ENCODE data around the gene NR2F2. TPM values are rescaled to one million over a fixed set of nuclear protein-coding genes. Genes with fewer than 3 reads are reported as not detected.

NR2F2 gene
- polyA plus RNA-seq, 1 of the 3 experiments (the other 2 are of a cell fraction), result 3.9 TPM

DNA sequence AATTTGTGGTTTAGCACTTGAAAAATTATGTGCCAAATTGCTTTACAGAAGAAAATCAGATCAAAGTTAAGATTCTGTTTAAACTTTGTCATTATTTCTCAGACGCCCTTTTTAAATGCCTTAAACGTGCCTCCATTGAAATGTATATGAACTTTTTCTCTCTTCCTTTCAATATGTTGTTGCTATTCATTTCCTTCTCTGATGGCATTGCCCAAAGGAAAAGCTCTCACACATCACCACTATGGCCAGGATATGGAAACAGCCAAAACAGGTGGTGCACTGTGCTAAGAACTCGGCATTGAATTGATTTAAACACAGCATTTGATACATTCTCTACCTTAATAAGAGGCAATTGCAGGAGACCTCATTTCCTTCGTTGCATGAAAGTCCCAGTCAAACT lies 35.7 kb upstream of the NR2F2 start (continued):
- TF ChIP-seq FOXM1 (IDR thresholded peaks at IDR 0.05; ENCODE audit: low read depth) (no peak), IRF3 (IDR thresholded peaks at IDR 0.05; ENCODE audit: low read depth, low read length) (no peak), TEAD4 (IDR thresholded peaks at IDR 0.05; ENCODE audit: borderline replicate concordance, insufficient read depth) (no peak), RAD21 (IDR thresholded peaks at IDR 0.05; ENCODE audit: low read length) (no peak), RXRA (IDR thresholded peaks at IDR 0.05; ENCODE audit: borderline replicate concordance, low read depth) (no peak), SMC3 (IDR thresholded peaks at IDR 0.05; ENCODE audit: low read depth, low read length) (no peak), MEF2A (IDR thresholded peaks at IDR 0.05; ENCODE audit: borderline replicate concordance, low read depth) (no peak), USF1 (IDR thresholded peaks at IDR 0.05; ENCODE audit: borderline replicate concordance, low read depth) (no peak), PBX3 (IDR thresholded peaks at IDR 0.05) (no peak), GABPA (IDR thresholded peaks at IDR 0.05; ENCODE audit: low read depth) (no peak)
- TF ChIP-seq, protein P1, sequence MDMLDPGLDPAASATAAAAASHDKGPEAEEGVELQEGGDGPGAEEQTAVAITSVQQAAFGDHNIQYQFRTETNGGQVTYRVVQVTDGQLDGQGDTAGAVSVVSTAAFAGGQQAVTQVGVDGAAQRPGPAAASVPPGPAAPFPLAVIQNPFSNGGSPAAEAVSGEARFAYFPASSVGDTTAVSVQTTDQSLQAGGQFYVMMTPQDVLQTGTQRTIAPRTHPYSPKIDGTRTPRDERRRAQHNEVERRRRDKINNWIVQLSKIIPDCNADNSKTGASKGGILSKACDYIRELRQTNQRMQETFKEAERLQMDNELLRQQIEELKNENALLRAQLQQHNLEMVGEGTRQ (IDR thresholded peaks at IDR 0.05; ENCODE audit: borderline replicate concordance, low read depth, low read length), result no peak
- TF ChIP-seq, protein P2, sequence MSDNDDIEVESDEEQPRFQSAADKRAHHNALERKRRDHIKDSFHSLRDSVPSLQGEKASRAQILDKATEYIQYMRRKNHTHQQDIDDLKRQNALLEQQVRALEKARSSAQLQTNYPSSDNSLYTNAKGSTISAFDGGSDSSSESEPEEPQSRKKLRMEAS (IDR thresholded peaks at IDR 0.05; ENCODE audit: low read depth), result no peak

DNA sequence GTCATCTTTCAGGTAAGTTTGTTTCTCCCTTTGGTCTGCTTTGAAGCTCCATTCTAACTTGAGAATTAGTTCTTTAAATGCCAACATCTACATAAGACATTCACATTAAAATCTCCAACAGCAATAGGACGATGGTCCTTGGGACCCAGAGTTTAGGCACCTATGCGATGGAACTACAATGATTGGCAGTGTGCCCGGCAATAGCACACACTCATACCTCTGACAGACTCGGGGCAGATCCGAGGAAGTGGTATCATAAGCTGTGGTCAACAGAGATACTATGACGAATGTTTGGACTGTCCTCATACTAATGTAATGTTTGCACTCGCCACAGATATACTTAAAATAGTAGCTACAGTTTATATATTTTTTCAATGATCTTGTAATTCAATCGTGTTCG lies 34.2 kb upstream of the NR2F2 start:
- CTCF ChIA-PET, result interaction anchor here (1.6 kb wide), 1 partner anchor 31 kb away, joined by 6 read pairs; no protein-coding TSS in a partner anchor
- no peaks in the 10 kb centered on the region for H3K9me2 ChIP-seq
- 12% methylated on average over 9 of the region's 9 CpGs for WGBS (ENCODE audit: low lambda C conversion rate)
- H2AFZ ChIP-seq (ENCODE audit: low read depth), result no peak overlapping the region
- no peaks in the 10 kb centered on the region for H3K36me3 ChIP-seq (replicated peaks in 1 of 2; ENCODE audit: control insufficient read depth in 1 of 2, insufficient read depth in 2 of 2, low read length in 1 of 2)
- H3K27ac ChIP-seq (ENCODE audit: low read depth in 2 of 2, low read length in 1 of 2), result no peak overlapping the region
- H3K27me3 ChIP-seq (ENCODE audit: insufficient read depth), result no peaks in the 10 kb centered on the region
- POLR2A ChIA-PET, result no interaction called here
- no peak for TF ChIP-seq RAD21 (IDR thresholded peaks at IDR 0.05; ENCODE audit: low read length)
- no peak for TF ChIP-seq CHD2 (IDR thresholded peaks at IDR 0.05; ENCODE audit: low read length, partially characterized antibody)
- TF ChIP-seq GATA2 (CRISPR knock-in tag; IDR thresholded peaks at IDR 0.05), result no peak
- TF ChIP-seq MEF2A (IDR thresholded peaks at IDR 0.05; ENCODE audit: borderline replicate concordance, low read depth), result no peak
- no peak for TF ChIP-seq RFX5 (IDR thresholded peaks at IDR 0.05; ENCODE audit: low read length)
- no peak for TF ChIP-seq MXI1 (IDR thresholded peaks at IDR 0.05; ENCODE audit: low read depth, low read length)
- no peak for TF ChIP-seq GABPA (IDR thresholded peaks at IDR 0.05; ENCODE audit: low read depth)
- no peak for TF ChIP-seq EP300 (IDR thresholded peaks at IDR 0.05; ENCODE audit: borderline replicate concordance in 1 of 2, low read depth in 1 of 2, low read length in 1 of 2)
- TF ChIP-seq NFIC (IDR thresholded peaks at IDR 0.05; ENCODE audit: borderline replicate concordance), result no peak
- no peak for TF ChIP-seq FOSL2 (IDR thresholded peaks at IDR 0.05; ENCODE audit: borderline replicate concordance, low read depth)
- TF ChIP-seq JUND (IDR thresholded peaks at IDR 0.05), result no peak
- TF ChIP-seq ELF1 (IDR thresholded peaks at IDR 0.05), result no peak
- no peak for TF ChIP-seq TAF1 (IDR thresholded peaks at IDR 0.05; ENCODE audit: borderline replicate concordance, low read depth, low read length)
- TF ChIP-seq TEAD4 (IDR thresholded peaks at IDR 0.05; ENCODE audit: borderline replicate concordance, insufficient read depth), result no peak
- no peak for TF ChIP-seq TCF12 (IDR thresholded peaks at IDR 0.05)
- no peak for DNase-seq
- no peaks in the 10 kb centered on the region for H3K4me1 ChIP-seq (ENCODE audit: control insufficient read depth in 1 of 2, insufficient read depth in 2 of 2, low read depth in 1 of 2, low read length in 1 of 2)
- no peak overlapping the region for H3K4me3 ChIP-seq (ENCODE audit: low read depth in 2 of 2, low read length in 1 of 2)
- no peak overlapping the region for H3K9ac ChIP-seq
- no peaks in the 10 kb centered on the region for H3F3A ChIP-seq (replicated peaks; ENCODE audit: insufficient read depth)
- H4K20me1 ChIP-seq (ENCODE audit: insufficient read depth), result no peaks in the 10 kb centered on the region
- no peaks in the 10 kb centered on the region for H3K9me3 ChIP-seq
- H3K79me2 ChIP-seq (ENCODE audit: insufficient read depth), result no peaks in the 10 kb centered on the region
- H3K4me2 ChIP-seq, result no peak overlapping the region
